SU-DHL-6 (cell line): Measurements from ENCODE around the gene RPS15.

Experiments
- EZH2phosphoT487 ChIP-seq: fragments of 200-600 bp; sonication (generic), shearing (Covaris generic); conservative IDR thresholded peaks from 2 replicates; pipeline ENCODE4 v1.6.1; 2018; ENCODE audit warnings: mild to moderate bottlenecking, antibody characterized with exemption, low read length, moderate library complexity, mixed read lengths
- TF ChIP-seq, protein P1 (sequence below): fragments of 200-600 bp; sonication (generic); IDR thresholded peaks from one replicate; pipeline ENCODE4 v1.5.1; 2017; ENCODE audit warnings: antibody characterized with exemption, mild to moderate bottlenecking, low read length, moderate library complexity; ENCODE audit not compliant: insufficient read depth, poor library complexity, severe bottlenecking

DNA sequence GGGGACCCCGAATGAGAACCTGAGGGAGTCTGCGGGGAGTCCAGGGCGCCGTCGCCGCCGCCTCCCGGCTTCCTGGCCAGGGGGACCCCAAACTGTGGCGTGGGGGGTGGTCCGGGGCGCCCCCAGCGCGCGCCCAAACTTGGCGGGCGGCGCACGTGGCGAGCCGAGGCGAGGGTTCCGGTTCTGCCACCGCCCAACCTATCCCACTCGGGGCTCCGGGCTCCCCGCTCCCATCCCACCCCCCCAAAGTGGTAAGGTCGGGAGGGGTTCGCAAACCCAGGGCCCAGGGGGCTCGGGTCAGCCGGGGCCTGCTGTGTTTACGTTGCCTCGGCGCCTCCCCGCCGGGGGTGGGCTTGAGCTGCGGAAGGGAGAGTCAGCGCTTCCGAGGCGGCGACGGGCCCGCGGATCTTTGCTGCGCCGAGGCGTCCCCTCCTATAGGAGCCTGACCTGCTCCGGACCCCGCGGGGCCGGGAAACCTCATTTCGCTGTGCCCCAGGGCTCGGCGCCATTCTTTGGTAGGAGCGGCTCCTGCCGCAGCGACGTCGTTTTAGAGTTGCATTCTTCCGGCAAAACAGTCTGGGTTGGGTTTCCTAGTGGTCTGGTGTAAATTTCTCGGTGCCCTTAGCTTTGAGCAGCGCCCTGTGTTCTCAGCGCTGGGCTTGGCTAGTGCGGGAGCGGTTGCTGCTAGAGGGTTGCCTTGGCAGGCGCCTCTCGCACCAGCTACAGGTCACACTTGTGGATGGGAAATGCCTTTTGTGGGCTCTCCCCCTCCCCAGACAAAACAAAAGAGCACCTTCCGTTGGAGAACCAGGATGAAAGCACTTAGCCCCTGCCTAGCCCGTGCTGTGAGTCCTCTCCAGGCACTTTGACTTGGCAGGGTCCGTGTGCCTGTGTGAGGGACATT, 29.6 kb upstream of the RPS15 start:
- TF ChIP-seq, protein P1, sequence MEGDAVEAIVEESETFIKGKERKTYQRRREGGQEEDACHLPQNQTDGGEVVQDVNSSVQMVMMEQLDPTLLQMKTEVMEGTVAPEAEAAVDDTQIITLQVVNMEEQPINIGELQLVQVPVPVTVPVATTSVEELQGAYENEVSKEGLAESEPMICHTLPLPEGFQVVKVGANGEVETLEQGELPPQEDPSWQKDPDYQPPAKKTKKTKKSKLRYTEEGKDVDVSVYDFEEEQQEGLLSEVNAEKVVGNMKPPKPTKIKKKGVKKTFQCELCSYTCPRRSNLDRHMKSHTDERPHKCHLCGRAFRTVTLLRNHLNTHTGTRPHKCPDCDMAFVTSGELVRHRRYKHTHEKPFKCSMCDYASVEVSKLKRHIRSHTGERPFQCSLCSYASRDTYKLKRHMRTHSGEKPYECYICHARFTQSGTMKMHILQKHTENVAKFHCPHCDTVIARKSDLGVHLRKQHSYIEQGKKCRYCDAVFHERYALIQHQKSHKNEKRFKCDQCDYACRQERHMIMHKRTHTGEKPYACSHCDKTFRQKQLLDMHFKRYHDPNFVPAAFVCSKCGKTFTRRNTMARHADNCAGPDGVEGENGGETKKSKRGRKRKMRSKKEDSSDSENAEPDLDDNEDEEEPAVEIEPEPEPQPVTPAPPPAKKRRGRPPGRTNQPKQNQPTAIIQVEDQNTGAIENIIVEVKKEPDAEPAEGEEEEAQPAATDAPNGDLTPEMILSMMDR, result no peak
- no peak for TF ChIP-seq EZH2phosphoT487
